Progenitor cell of endocrine pancreas (in vitro differentiated cells): Measurements from ENCODE around the gene PARP16. TPM values are rescaled to one million over a fixed set of nuclear protein-coding genes. Genes with fewer than 3 reads are reported as not detected.

Experiments
- DNase-seq: peaks from one replicate; pipeline ENCODE4 v3.0.0; 2021; ENCODE audit warnings: low spot score; ENCODE audit not compliant: unreplicated experiment
- H3K27ac Mint-ChIP-seq: 2 replicates; pipeline ENCODE4 v1.8.0; 2021; ENCODE audit warnings: mild to moderate bottlenecking, moderate library complexity, mixed read lengths
- H3K27me3 Mint-ChIP-seq: 2 replicates; pipeline ENCODE4 v1.8.0; 2021; ENCODE audit warnings: mixed read lengths
- H3K36me3 Mint-ChIP-seq: 2 replicates; pipeline ENCODE4 v1.8.0; 2022; ENCODE audit warnings: mixed read lengths; ENCODE audit not compliant: insufficient read depth
- H3K4me1 Mint-ChIP-seq: 2 replicates; pipeline ENCODE4 v1.8.0; 2021; ENCODE audit warnings: low read depth, mixed read lengths
- H3K4me3 Mint-ChIP-seq: 2 replicates; pipeline ENCODE4 v1.8.0; 2021; ENCODE audit warnings: low read depth, mild to moderate bottlenecking, moderate library complexity, mixed read lengths
- H3K9me3 Mint-ChIP-seq: 2 replicates; pipeline ENCODE4 v1.8.0; 2021; ENCODE audit warnings: low read depth, mixed read lengths
- total RNA-seq: library from RNA; stranded (reverse); gene quantifications from 2 replicates; pipeline ENCODE4 v1.2.1, GENCODE V29; 2021
- TF ChIP-seq, protein P1 (sequence below): fragments of 200-600 bp; sonication (generic); IDR thresholded peaks from one replicate; pipeline ENCODE4 v1.5.0; 2021; ENCODE audit warnings: antibody characterized with exemption, mild to moderate bottlenecking; ENCODE audit not compliant: unreplicated experiment

Gene PARP16
- total RNA-seq, 1 donor from 2014 or later: 10.5 TPM

- TF ChIP-seq, protein P1, sequence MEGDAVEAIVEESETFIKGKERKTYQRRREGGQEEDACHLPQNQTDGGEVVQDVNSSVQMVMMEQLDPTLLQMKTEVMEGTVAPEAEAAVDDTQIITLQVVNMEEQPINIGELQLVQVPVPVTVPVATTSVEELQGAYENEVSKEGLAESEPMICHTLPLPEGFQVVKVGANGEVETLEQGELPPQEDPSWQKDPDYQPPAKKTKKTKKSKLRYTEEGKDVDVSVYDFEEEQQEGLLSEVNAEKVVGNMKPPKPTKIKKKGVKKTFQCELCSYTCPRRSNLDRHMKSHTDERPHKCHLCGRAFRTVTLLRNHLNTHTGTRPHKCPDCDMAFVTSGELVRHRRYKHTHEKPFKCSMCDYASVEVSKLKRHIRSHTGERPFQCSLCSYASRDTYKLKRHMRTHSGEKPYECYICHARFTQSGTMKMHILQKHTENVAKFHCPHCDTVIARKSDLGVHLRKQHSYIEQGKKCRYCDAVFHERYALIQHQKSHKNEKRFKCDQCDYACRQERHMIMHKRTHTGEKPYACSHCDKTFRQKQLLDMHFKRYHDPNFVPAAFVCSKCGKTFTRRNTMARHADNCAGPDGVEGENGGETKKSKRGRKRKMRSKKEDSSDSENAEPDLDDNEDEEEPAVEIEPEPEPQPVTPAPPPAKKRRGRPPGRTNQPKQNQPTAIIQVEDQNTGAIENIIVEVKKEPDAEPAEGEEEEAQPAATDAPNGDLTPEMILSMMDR: peak; percentile 90
- H3K27ac Mint-ChIP-seq: peak within 1 kb of the TSS; percentile 100
- no peaks in the 10 kb centered on the region for H3K36me3 Mint-ChIP-seq
- peak; percentile 53 for DNase-seq
- no peaks in the 10 kb centered on the region for H3K27me3 Mint-ChIP-seq
- no peaks in the 10 kb centered on the region for H3K9me3 Mint-ChIP-seq
- H3K4me3 Mint-ChIP-seq: peak within 1 kb of the TSS; percentile 78
- H3K4me1 Mint-ChIP-seq: peaks cover 3% of the 10 kb centered on the region
These were observed 17.9 kb upstream of the PARP16 start, which contains the start of gene RNU5B-1 for GRCh38 chr15:65304381-65305149. Gene RNU5B-1 (plus strand): TSS chr15:65304677.

DNA sequence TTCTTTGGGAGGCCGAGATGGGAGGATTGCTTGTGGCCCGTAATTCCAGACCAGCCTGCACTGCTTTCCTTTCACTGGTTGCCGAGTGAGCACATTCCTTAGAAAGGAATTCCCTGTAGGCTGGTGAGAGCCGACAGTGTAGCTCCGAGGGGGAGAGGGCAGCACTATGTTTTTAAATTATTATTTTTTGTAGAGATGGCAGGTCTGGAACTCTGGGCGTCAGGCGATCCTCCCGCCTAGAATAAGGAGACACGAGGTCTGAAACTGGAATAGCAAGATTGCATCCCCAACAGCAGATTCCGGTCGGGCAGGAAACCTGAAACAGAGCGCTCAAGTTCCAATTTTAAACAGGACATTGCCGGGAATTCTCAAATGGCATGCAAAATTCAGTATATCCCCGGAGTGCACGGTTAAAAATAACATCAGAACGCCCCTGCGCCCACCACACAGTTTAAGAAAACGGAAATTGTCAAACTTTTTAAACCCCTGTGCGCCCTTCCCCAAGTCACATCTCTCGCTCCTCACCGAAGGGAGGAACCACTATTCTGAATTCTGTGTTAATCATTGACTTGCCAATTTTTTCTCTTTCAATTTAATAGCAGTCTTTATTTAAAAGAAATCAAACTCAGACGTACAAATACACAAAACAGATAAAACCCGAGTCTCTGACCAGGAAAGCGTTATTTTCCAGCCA, 17.2 kb upstream of the PARP16 start:
- TF ChIP-seq, protein P1: no peak
- Mint-ChIP-seq H3K27ac (peak overlapping the region; percentile 100), H3K36me3 (no peaks in the 10 kb centered on the region), H3K9me3 (no peaks in the 10 kb centered on the region), H3K4me1 (peaks cover 2% of the 10 kb centered on the region), H3K4me3 (peak overlapping the region; percentile 78), H3K27me3 (no peaks in the 10 kb centered on the region)
- DNase-seq: no peak

GRCh38 chr15:65302061-65302460, 15.4 kb upstream of the PARP16 start:
- no peak overlapping the region for H3K27ac Mint-ChIP-seq

DNA sequence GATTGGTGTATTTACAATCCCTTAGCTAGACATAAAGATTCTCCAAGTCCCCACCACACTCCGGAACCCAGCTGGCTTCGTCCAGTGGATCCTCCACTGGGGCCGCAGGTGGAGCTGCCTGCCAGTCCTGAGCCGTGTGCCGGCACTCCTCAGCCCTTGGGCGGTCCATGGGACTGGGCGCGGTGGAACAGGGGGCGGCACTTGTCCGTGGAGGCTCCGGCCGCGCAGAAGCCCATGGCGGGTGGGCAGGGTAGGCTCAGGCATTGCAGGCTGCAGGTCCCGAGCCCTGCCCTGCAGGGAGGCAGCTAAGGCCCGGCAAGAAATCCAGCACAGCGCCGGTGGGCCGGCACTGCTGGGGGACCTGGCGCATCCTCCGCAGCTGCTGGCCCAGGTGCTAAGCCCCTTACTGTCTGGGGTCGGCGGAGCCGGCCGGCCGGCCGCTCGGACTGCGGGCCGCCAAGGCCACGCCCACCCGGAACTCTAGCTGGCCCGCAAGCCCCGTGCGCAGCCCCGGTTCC, 14.3 kb upstream of the PARP16 start:
- TF ChIP-seq, protein P1: no peak
- Mint-ChIP-seq H3K36me3 (no peaks in the 10 kb centered on the region), H3K9me3 (no peaks in the 10 kb centered on the region), H3K4me3 (peak overlapping the region; percentile 46), H3K4me1 (peaks cover 5% of the 10 kb centered on the region), H3K27ac (no peak overlapping the region), H3K27me3 (no peaks in the 10 kb centered on the region)
- no peak for DNase-seq

More at GRCh38 chr15:65302061-65302460, 15.4 kb upstream of the PARP16 start:
- Mint-ChIP-seq H3K36me3 (no peaks in the 10 kb centered on the region), H3K9me3 (no peaks in the 10 kb centered on the region), H3K4me1 (peaks cover 2% of the 10 kb centered on the region), H3K4me3 (no peak overlapping the region), H3K27me3 (no peaks in the 10 kb centered on the region)
- DNase-seq: no peak
- TF ChIP-seq, protein P1: no peak

DNA sequence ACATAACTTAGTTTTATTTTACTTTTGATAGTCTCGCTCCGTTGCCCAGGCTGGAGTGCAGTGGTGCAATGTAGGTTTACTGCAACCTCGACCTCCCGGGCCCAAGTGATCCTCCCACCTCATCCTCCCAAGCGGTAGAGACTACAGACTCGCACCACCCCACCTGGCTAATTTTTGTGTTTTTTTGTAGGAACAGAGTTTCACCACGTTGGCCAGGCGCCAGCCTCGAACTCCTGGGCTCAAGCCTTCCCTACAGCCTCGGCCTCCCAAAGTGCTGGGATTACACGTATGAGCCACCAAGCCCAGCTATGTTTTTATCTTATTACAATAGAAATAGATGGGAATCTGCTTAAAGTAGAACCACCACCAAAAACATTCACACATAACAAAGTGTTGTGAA, 12.0 kb upstream of the PARP16 start:
- TF ChIP-seq, protein P1: no peak
- no peaks in the 10 kb centered on the region for H3K36me3 Mint-ChIP-seq
- no peaks in the 10 kb centered on the region for H3K27me3 Mint-ChIP-seq
- H3K4me3 Mint-ChIP-seq: no peak overlapping the region
- H3K9me3 Mint-ChIP-seq: no peaks in the 10 kb centered on the region
- peaks cover 3% of the 10 kb centered on the region for H3K4me1 Mint-ChIP-seq
- DNase-seq: no peak
- H3K27ac Mint-ChIP-seq: no peak overlapping the region
